Keratinocyte (primary cell): ENCODE results near the gene MGP. TPM values are rescaled to one million over a fixed set of nuclear protein-coding genes. Genes with fewer than 3 reads are reported as not detected.

Experiments used
- DNase-seq: peaks from one replicate; pipeline ENCODE4 v3.0.0-alpha.2; 2011; ENCODE audit warnings: low read depth, missing footprints, low spot score
- FAIRE-seq: peaks from 2 replicates; lab custom pipeline; 2011; peaks lifted over from hg19 to GRCh38; lab: Jason Lieb, UNC
- H2AFZ ChIP-seq: 2 replicates; pipeline ENCODE4 v1.6.0; 2012; ENCODE audit warnings: low read length, control low read depth, inconsistent platforms; ENCODE audit not compliant: control insufficient read depth
- H3K27ac ChIP-seq: 2 replicates; pipeline ENCODE4 v1.5.1; 2011; ENCODE audit warnings: low read length; ENCODE audit not compliant: control insufficient read depth, insufficient read depth
- H3K27me3 ChIP-seq: 3 replicates; pipeline ENCODE4 v1.6.0; 2011; ENCODE audit warnings: low read length; ENCODE audit not compliant: control insufficient read depth, insufficient read depth; ENCODE audit errors: extremely low read depth
- H3K36me3 ChIP-seq, 2 experiments: 2 replicates in 1 of 2; 3 replicates in 1 of 2; pipeline ENCODE4 v1.5.1; 2011; ENCODE audit warnings: low read length in 2 of 2, mild to moderate bottlenecking in 1 of 2; ENCODE audit not compliant: control insufficient read depth in 2 of 2, insufficient read depth in 2 of 2; ENCODE audit errors: extremely low read depth in 1 of 2
- H3K4me1 ChIP-seq: 3 replicates; pipeline ENCODE4 v1.5.1; 2011; ENCODE audit warnings: low read length; ENCODE audit not compliant: control insufficient read depth, insufficient read depth; ENCODE audit errors: extremely low read depth
- H3K4me2 ChIP-seq: 3 replicates; pipeline ENCODE4 v1.6.0; 2011; ENCODE audit warnings: low read depth, low read length; ENCODE audit not compliant: control insufficient read depth, insufficient read depth; ENCODE audit errors: extremely low read depth
- H3K4me3 ChIP-seq, 3 experiments: fragments of 200-600 bp in 1 of 3; sonication (generic) in 1 of 3; 2 replicates in 2 of 3; 3 replicates in 1 of 3; pipeline ENCODE4 v1.5.1; 2011 to 2016; ENCODE audit warnings: low read length in 3 of 3, mild to moderate bottlenecking in 3 of 3, control low read depth in 2 of 3, inconsistent platforms in 1 of 3, low read depth in 1 of 3, mixed read lengths in 1 of 3, mixed run types in 1 of 3, moderate library complexity in 1 of 3; ENCODE audit not compliant: control insufficient read depth in 2 of 3, insufficient read depth in 2 of 3; ENCODE audit errors: extremely low read depth in 1 of 3
- H3K79me2 ChIP-seq: 2 replicates; pipeline ENCODE4 v1.6.0; 2012; ENCODE audit warnings: low read length; ENCODE audit not compliant: control insufficient read depth, insufficient read depth
- H3K9ac ChIP-seq: 3 replicates; pipeline ENCODE4 v1.6.0; 2011; ENCODE audit warnings: low read length; ENCODE audit not compliant: control insufficient read depth, insufficient read depth; ENCODE audit errors: extremely low read depth
- H3K9me1 ChIP-seq: 3 replicates; pipeline ENCODE4 v1.6.0; 2011; ENCODE audit warnings: low read length; ENCODE audit not compliant: control insufficient read depth, insufficient read depth; ENCODE audit errors: extremely low read depth
- H3K9me3 ChIP-seq: 2 replicates; pipeline ENCODE4 v1.5.1; 2012; ENCODE audit warnings: low read depth, low read length; ENCODE audit not compliant: control insufficient read depth
- H4K20me1 ChIP-seq: 3 replicates; pipeline ENCODE4 v1.6.0; 2011; ENCODE audit warnings: low read length; ENCODE audit not compliant: control insufficient read depth, insufficient read depth; ENCODE audit errors: extremely low read depth
- CTCF ChIP-seq, 3 experiments: IDR thresholded peaks in 1 of 3; conservative IDR thresholded peaks in 1 of 3; optimal IDR thresholded peaks in 1 of 3; 2 replicates in 2 of 3; 3 replicates in 1 of 3; pipeline versions ENCODE3 to v1.5.1; 2011; ENCODE audit warnings: low read length in 3 of 3, mild to moderate bottlenecking in 3 of 3, moderate library complexity in 2 of 3, control low read depth in 1 of 3, inconsistent platforms in 1 of 3; ENCODE audit not compliant: insufficient read depth in 2 of 3; ENCODE audit errors: extremely low read depth in 1 of 3
- EZH2 ChIP-seq: IDR thresholded peaks from one replicate; pipeline ENCODE4 v1.6.1; 2012; ENCODE audit warnings: inconsistent platforms, mild to moderate bottlenecking, low read length, moderate library complexity
- dilution Hi-C: fragments of 300-500 bp; cut with MboI; formaldehyde crosslinking; loops from one replicate; pipeline ENCODE4 v1.7.0; 2020; ENCODE audit warnings: low sequenced_read_pairs; ENCODE audit not compliant: extremely low pct_ligation_motif_present
- polyA plus RNA-seq, 5 experiments: library from polyadenylated mRNA; depleted of rRNA in 3 of 5; stranded (reverse) in 3 of 5; stranded (forward) in 1 of 5; unstranded in 1 of 5; fragments of >200 nt; gene quantifications; 1 replicate in 1 of 5; 2 replicates in 3 of 5; 3 replicates in 1 of 5; pipeline versions ENCODE4 v1.2.1 to v1.2.3, GENCODE V29; 2011 to 2012; ENCODE audit warnings: missing spikeins in 2 of 5, low read depth in 1 of 5, low replicate concordance in 1 of 5

Gene MGP
- polyA plus RNA-seq, 1 donor (not counting 4 experiments of a cell fraction or from before 2014, with no cell fraction given), result 0.24 TPM

DNA sequence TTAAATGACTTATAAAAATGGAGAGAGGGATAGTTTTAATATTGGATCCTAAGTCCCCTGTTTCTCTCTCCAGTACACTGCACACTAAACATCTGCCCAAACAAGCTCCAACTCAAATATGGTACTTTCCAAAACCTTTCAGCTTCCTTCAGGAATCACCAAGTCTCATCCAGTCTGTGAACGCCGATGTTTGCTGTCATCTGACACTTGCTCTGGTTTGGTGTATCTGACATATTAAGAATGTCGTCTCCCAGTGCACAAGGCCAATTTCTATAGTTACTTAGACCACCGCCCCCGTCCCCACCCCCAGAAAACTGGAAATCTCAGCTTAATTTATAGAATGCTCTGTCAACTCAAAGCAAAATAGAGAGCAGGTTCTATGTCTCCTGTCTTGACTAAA is 5.0 kb upstream of the MGP start:
- H3K4me1 ChIP-seq, result peaks cover 9% of the 10 kb centered on the region
- H2AFZ ChIP-seq, result no peak overlapping the region
- H3K36me3 ChIP-seq, result no peaks in the 10 kb centered on the region
- H3K9me1 ChIP-seq, result no peaks in the 10 kb centered on the region
- H3K4me2 ChIP-seq, result no peak overlapping the region
- DNase-seq, result no peak
- H3K27ac ChIP-seq, result no peak overlapping the region
- no peak overlapping the region for H3K9ac ChIP-seq
- no peaks in the 10 kb centered on the region for H3K27me3 ChIP-seq
- FAIRE-seq, result no peak
- dilution Hi-C loops, result no loop called here
- H3K4me3 ChIP-seq, result no peak overlapping the region
- no peaks in the 10 kb centered on the region for H3K79me2 ChIP-seq
- TF ChIP-seq CTCF (optimal IDR thresholded peaks at IDR 0.05 in 1 of 3, IDR thresholded peaks at IDR 0.05 in 1 of 3, conservative IDR thresholded peaks at IDR 0.05 in 1 of 3; ENCODE audit: extremely low read depth in 1 of 3, insufficient read depth in 2 of 3, low read length in 3 of 3) (no peak), EZH2 (no peak)
- H4K20me1 ChIP-seq, result no peaks in the 10 kb centered on the region
- no peaks in the 10 kb centered on the region for H3K9me3 ChIP-seq

DNA sequence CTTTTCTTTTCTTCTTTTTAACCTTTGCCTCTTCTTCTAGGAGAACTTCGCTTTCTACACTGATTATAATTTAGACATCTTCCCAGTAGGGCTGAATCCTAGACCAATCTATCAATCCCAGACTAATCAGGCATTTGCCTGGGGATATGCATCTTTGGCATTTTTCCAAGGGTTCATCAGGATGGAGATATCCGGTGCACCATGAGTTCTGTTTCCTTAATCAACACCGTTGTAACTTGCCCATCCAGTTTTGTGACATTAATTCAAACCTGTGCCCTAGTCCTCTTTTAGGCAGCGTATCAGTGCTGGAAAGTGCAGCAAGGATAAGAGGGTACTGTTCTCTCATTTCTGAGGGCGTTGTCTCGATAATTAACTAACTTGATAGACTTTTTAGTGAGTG is 617 bp upstream of the MGP start:
- Histone ChIP-seq H3K9ac (no peak overlapping the region), H3K4me2 (no peak overlapping the region), H3K27ac (no peak overlapping the region), H3K36me3 (no peaks in the 10 kb centered on the region), H3K9me1 (no peaks in the 10 kb centered on the region), H4K20me1 (no peaks in the 10 kb centered on the region), H3K79me2 (no peaks in the 10 kb centered on the region), H3K9me3 (no peaks in the 10 kb centered on the region), H3K27me3 (no peaks in the 10 kb centered on the region), H2AFZ (no peak overlapping the region), H3K4me1 (peaks cover 14% of the 10 kb centered on the region), H3K4me3 (no peak overlapping the region)
- dilution Hi-C loops, result no loop called here
- peak; percentile 53 for FAIRE-seq
- TF ChIP-seq EZH2 (no peak), CTCF (optimal IDR thresholded peaks at IDR 0.05 in 1 of 3, IDR thresholded peaks at IDR 0.05 in 1 of 3, conservative IDR thresholded peaks at IDR 0.05 in 1 of 3; ENCODE audit: extremely low read depth in 1 of 3, insufficient read depth in 2 of 3, low read length in 3 of 3) (no peak)
- DNase-seq, result no peak
